DND-41 (cell line): ENCODE data around the gene DPP9.

Source experiments
- ATAC-seq: fragments of 200-7000 bp; cut with Tn5 transposase; 3 replicates; pipeline ENCODE4 v1.9.1; 2021; ENCODE audit warnings: low read depth; ENCODE audit not compliant: insufficient read depth
- DNase-seq: peaks from one replicate; pipeline ENCODE4 v3.0.0-alpha.2; 2020
- H2AFZ ChIP-seq: 2 replicates; pipeline ENCODE4 v1.6.0; 2012; ENCODE audit warnings: low read depth, low read length
- H3K27ac ChIP-seq: 2 replicates; pipeline ENCODE4 v1.5.1; 2012; ENCODE audit warnings: low read length, inconsistent platforms
- H3K27me3 ChIP-seq: fragments of 200-600 bp; sonication (generic); 2 replicates; pipeline ENCODE4 v1.6.0; 2012; ENCODE audit warnings: low read length, mild to moderate bottlenecking, inconsistent platforms; ENCODE audit not compliant: insufficient read depth, poor library complexity
- H3K36me3 ChIP-seq: 2 replicates; pipeline ENCODE4 v1.5.1; 2012; ENCODE audit warnings: low read length, inconsistent platforms; ENCODE audit not compliant: insufficient read depth
- H3K4me1 ChIP-seq: 2 replicates; pipeline ENCODE4 v1.5.1; 2012; ENCODE audit warnings: mild to moderate bottlenecking, low read length; ENCODE audit not compliant: insufficient read depth
- H3K4me2 ChIP-seq: 2 replicates; pipeline ENCODE4 v1.6.0; 2012; ENCODE audit warnings: mild to moderate bottlenecking, moderate library complexity, low read length, inconsistent platforms; ENCODE audit not compliant: insufficient read depth
- H3K4me3 ChIP-seq, 2 experiments: fragments of 200-600 bp in 1 of 2; shearing (Covaris generic) in 1 of 2; 2 replicates each; pipeline ENCODE4 v1.5.1; 2012 to 2016; ENCODE audit warnings: inconsistent platforms in 2 of 2, low read length in 2 of 2, mild to moderate bottlenecking in 2 of 2, low read depth in 1 of 2, moderate library complexity in 1 of 2
- H3K79me2 ChIP-seq: 2 replicates; pipeline ENCODE4 v1.6.0; 2012; ENCODE audit warnings: low read length, inconsistent platforms; ENCODE audit not compliant: insufficient read depth
- H3K9ac ChIP-seq: 2 replicates; pipeline ENCODE4 v1.6.0; 2012; ENCODE audit warnings: low read depth, mild to moderate bottlenecking, inconsistent platforms, low read length, moderate library complexity
- H3K9me3 ChIP-seq: 2 replicates; pipeline ENCODE4 v1.5.1; 2012; ENCODE audit warnings: low read length, moderate library complexity, mild to moderate bottlenecking, inconsistent platforms; ENCODE audit not compliant: insufficient read depth, severe bottlenecking
- H4K20me1 ChIP-seq: 2 replicates; pipeline ENCODE4 v1.6.0; 2012; ENCODE audit warnings: low read length; ENCODE audit not compliant: insufficient read depth
- EZH2 ChIP-seq: IDR thresholded peaks from 3 replicates; pipeline ENCODE4 v1.6.1; 2012; ENCODE audit warnings: borderline replicate concordance, low read depth, mild to moderate bottlenecking, moderate library complexity, low read length, inconsistent platforms; ENCODE audit not compliant: severe bottlenecking
- TF ChIP-seq, protein P1 (sequence below): IDR thresholded peaks from 2 replicates; pipeline ENCODE4 v1.5.1; 2012; ENCODE audit warnings: borderline replicate concordance, low read length, moderate library complexity, mild to moderate bottlenecking; ENCODE audit not compliant: poor library complexity, severe bottlenecking; ENCODE audit errors: extremely low read depth

The DPP9 gene

DNA sequence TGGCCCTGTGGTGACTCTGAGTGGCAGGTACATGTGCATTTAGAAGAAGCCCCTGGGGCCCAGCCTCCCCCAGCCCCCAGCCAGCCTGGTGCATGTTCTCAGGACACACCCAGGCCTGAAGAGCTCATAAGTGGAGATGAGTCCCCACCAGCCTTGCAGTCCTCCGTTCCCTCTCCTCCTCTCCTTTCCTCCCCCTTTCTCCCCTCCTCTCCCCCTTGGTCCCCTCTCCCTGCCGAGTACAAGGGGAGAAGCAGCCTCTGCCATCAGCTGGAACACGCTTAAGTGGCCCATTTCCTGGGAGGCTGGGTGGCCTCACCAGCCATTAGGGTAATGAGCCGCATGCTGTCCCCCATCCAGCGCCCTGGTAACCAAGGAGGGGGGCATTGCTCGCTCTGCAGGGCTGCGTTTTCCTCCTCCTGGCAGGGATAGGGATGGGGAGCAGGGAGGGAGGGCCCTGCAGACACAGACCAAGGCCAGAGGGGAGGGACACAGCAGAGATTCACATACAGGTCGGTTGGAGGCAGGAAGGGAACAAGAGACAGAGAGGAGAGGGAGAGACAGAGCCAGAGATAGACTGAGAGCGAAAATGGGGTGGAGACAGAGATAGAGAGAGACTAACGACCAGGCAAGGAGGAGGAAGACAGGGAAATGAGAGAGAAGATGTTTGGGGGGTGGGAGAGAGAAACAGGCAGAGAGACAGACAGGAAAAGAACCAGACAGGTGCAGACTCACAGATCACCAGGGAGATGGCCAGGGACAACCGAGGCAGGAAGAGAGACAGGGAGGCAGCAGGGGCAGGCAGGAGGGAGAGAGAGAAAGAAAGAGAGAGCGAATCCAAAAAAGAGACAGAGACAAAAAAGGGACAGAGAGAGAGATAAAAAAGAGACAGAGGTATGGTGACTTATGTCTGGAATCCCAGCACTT is 19.3 kb upstream of the DPP9 start:
- Histone ChIP-seq H3K27ac (no peak overlapping the region), H2AFZ (no peak overlapping the region), H3K36me3 (no peaks in the 10 kb centered on the region), H4K20me1 (no peaks in the 10 kb centered on the region), H3K9me3 (no peaks in the 10 kb centered on the region), H3K9ac (no peak overlapping the region), H3K79me2 (no peaks in the 10 kb centered on the region), H3K4me2 (no peak overlapping the region), H3K4me1 (no peaks in the 10 kb centered on the region), H3K4me3 (no peak overlapping the region), H3K27me3 (no peaks in the 10 kb centered on the region)
- TF ChIP-seq, protein P1, sequence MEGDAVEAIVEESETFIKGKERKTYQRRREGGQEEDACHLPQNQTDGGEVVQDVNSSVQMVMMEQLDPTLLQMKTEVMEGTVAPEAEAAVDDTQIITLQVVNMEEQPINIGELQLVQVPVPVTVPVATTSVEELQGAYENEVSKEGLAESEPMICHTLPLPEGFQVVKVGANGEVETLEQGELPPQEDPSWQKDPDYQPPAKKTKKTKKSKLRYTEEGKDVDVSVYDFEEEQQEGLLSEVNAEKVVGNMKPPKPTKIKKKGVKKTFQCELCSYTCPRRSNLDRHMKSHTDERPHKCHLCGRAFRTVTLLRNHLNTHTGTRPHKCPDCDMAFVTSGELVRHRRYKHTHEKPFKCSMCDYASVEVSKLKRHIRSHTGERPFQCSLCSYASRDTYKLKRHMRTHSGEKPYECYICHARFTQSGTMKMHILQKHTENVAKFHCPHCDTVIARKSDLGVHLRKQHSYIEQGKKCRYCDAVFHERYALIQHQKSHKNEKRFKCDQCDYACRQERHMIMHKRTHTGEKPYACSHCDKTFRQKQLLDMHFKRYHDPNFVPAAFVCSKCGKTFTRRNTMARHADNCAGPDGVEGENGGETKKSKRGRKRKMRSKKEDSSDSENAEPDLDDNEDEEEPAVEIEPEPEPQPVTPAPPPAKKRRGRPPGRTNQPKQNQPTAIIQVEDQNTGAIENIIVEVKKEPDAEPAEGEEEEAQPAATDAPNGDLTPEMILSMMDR, result no peak
- no peak for TF ChIP-seq EZH2
- no peak for ATAC-seq
- DNase-seq, result no peak

DNA sequence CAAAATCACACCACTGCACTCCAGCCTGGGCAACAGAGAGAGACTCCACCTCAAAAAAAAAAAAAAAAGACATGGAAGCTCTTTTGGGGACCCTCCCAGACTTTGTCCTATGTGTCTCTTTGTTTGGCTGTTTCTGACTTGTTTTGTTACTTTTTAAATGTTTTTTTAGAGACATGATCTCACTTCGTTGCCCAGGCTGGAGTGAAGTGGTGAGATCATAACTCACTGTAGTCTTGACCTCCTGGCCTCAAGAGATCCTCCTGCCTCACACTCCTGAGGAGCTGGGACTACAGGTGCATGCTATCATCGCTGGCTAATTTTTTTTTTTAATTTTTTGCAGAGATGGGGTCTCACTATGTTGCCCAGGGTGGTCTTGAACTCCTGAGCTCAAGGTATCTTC is 16.4 kb upstream of the DPP9 start:
- Histone ChIP-seq H3K4me2 (no peak overlapping the region), H2AFZ (no peak overlapping the region), H3K9me3 (no peaks in the 10 kb centered on the region), H3K27ac (no peak overlapping the region), H3K36me3 (no peaks in the 10 kb centered on the region), H3K79me2 (no peaks in the 10 kb centered on the region), H4K20me1 (no peaks in the 10 kb centered on the region), H3K4me3 (no peak overlapping the region), H3K9ac (no peak overlapping the region), H3K27me3 (no peaks in the 10 kb centered on the region), H3K4me1 (no peaks in the 10 kb centered on the region)
- no peak for DNase-seq
- TF ChIP-seq, protein P1, result no peak
- no peak for TF ChIP-seq EZH2
- ATAC-seq, result no peak

DNA sequence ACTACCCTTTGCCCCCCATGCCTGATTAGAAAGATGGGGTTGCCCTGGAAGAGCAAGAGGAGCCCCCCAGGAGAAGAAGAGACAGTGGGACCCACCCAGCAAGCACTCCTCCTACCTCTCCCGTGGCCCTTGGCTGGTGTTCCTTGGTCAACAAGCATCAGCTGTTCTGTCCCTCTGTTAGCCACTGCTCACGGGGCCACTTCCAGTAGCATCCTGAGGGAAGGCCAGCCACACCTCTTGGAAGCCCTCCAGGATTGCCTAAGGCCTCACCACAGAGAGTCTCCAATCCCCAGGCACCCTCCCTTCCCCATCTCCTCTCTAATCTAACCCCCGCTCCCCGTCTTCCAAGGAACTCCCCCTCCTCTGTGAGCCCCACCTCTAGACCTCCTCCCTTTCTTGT is 15.1 kb upstream of the DPP9 start:
- TF ChIP-seq, protein P1, result no peak
- TF ChIP-seq EZH2, result no peak
- H3K9ac ChIP-seq, result no peak overlapping the region
- H3K36me3 ChIP-seq, result no peaks in the 10 kb centered on the region
- H3K79me2 ChIP-seq, result no peaks in the 10 kb centered on the region
- no peak overlapping the region for H3K4me2 ChIP-seq
- no peak for ATAC-seq
- H2AFZ ChIP-seq, result no peak overlapping the region
- H3K4me1 ChIP-seq, result no peaks in the 10 kb centered on the region
- no peak overlapping the region for H3K27ac ChIP-seq
- H3K27me3 ChIP-seq, result no peaks in the 10 kb centered on the region
- H3K4me3 ChIP-seq, result no peak overlapping the region
- no peaks in the 10 kb centered on the region for H3K9me3 ChIP-seq
- H4K20me1 ChIP-seq, result no peaks in the 10 kb centered on the region
- no peak for DNase-seq
